ENCODE data around the gene WBP2. TPM values are rescaled to one million over a fixed set of nuclear protein-coding genes. Genes with fewer than 3 reads are reported as not detected.
A peak's percentile ranks its signal among the peaks of the same experiment; 100 is the strongest.
"Not testable (repeated sequence)": the region's sequence is repeated elsewhere in the genome, so short reads cannot be mapped to it uniquely, and the experiment has no call there.

Gene WBP2
- total and polyA plus RNA-seq, 2 experiments from 2014 or later, result 61.3 to 160 TPM

- H3K36me3 ChIP-seq, result peaks cover 66% of the 10 kb centered on the region
- H3K4me1 ChIP-seq (ENCODE audit: low read depth), result no peaks in the 10 kb centered on the region
- peak in 1 of 2 donors; percentile 60 for DNase-seq (ENCODE audit: low read depth in 1 of 2, low spot score in 1 of 2)
- H3K27ac ChIP-seq, result no peak overlapping the region
- no peaks in the 10 kb centered on the region for H3K9me3 ChIP-seq (ENCODE audit: low read depth)
- H3K27me3 ChIP-seq, result no peaks in the 10 kb centered on the region
- H3K4me3 ChIP-seq, result no peak overlapping the region
- TF ChIP-seq CTCF (IDR thresholded peaks at IDR 0.05; ENCODE audit: low read depth, low read length), result no peak
These were observed 40.2 kb downstream of the WBP2 start for GRCh38 chr17:75814900-75815373.

- H3K27me3 ChIP-seq, result no peaks in the 10 kb centered on the region
- TF ChIP-seq CTCF (IDR thresholded peaks at IDR 0.05; ENCODE audit: low read depth, low read length), result no peak
- H3K27ac ChIP-seq, result no peak overlapping the region
- no peak for DNase-seq (ENCODE audit: low read depth in 1 of 2, low spot score in 1 of 2)
- H3K4me1 ChIP-seq (ENCODE audit: low read depth), result peaks cover 5% of the 10 kb centered on the region
- H3K36me3 ChIP-seq, result peaks cover 58% of the 10 kb centered on the region
- H3K4me3 ChIP-seq, result no peak overlapping the region
- no peaks in the 10 kb centered on the region for H3K9me3 ChIP-seq (ENCODE audit: low read depth)
These were observed 41.1 kb downstream of the WBP2 start for GRCh38 chr17:75814021-75814395.

- H3K27ac ChIP-seq, result no peak overlapping the region
- no peaks in the 10 kb centered on the region for H3K27me3 ChIP-seq
- no peaks in the 10 kb centered on the region for H3K9me3 ChIP-seq (ENCODE audit: low read depth)
- peaks cover 51% of the 10 kb centered on the region for H3K36me3 ChIP-seq
- H3K4me3 ChIP-seq, result no peak overlapping the region
- no peak for DNase-seq (ENCODE audit: low read depth in 1 of 2, low spot score in 1 of 2)
- TF ChIP-seq CTCF (IDR thresholded peaks at IDR 0.05; ENCODE audit: low read depth, low read length), result no peak
- peaks cover 10% of the 10 kb centered on the region for H3K4me1 ChIP-seq (ENCODE audit: low read depth)
These were observed 41.8 kb downstream of the WBP2 start for GRCh38 chr17:75813081-75814020.

GRCh38 chr17:75812096-75813013 is 42.8 kb downstream of the WBP2 start:
- H3K27me3 ChIP-seq, result no peaks in the 10 kb centered on the region
- TF ChIP-seq CTCF (IDR thresholded peaks at IDR 0.05; ENCODE audit: low read depth, low read length), result no peak
- no peak overlapping the region for H3K27ac ChIP-seq
- no peak overlapping the region for H3K4me3 ChIP-seq
- peaks cover 47% of the 10 kb centered on the region for H3K36me3 ChIP-seq
- H3K4me1 ChIP-seq (ENCODE audit: low read depth), result peaks cover 14% of the 10 kb centered on the region
- no peaks in the 10 kb centered on the region for H3K9me3 ChIP-seq (ENCODE audit: low read depth)
- DNase-seq (ENCODE audit: low read depth in 1 of 2, low spot score in 1 of 2), result no peak

- DNase-seq (ENCODE audit: low read depth in 1 of 2, low spot score in 1 of 2), result no peak
- H3K4me1 ChIP-seq (ENCODE audit: low read depth), result peaks cover 14% of the 10 kb centered on the region
- TF ChIP-seq CTCF (IDR thresholded peaks at IDR 0.05; ENCODE audit: low read depth, low read length), result no peak
- H3K27ac ChIP-seq, result no peak overlapping the region
- peaks cover 43% of the 10 kb centered on the region for H3K36me3 ChIP-seq
- H3K4me3 ChIP-seq, result no peak overlapping the region
- H3K9me3 ChIP-seq (ENCODE audit: low read depth), result no peaks in the 10 kb centered on the region
- no peaks in the 10 kb centered on the region for H3K27me3 ChIP-seq
These were observed 44.0 kb downstream of the WBP2 start for GRCh38 chr17:75811174-75811573.

GRCh38 chr17:75810756-75811155 is 44.4 kb downstream of the WBP2 start:
- Histone ChIP-seq H3K4me1 (ENCODE audit: low read depth) (peaks cover 14% of the 10 kb centered on the region), H3K36me3 (peaks cover 43% of the 10 kb centered on the region)
- H3K27ac ChIP-seq; H3K4me3 ChIP-seq; DNase-seq (ENCODE audit: low read depth in 1 of 2, low spot score in 1 of 2); H3K9me3 ChIP-seq (ENCODE audit: low read depth); H3K27me3 ChIP-seq: not testable (repeated sequence)
